GM12878 (cell line): Measurements from ENCODE around the gene GRIK2.

ENCODE experiments used
- BCL3 ChIP-seq: IDR thresholded peaks from 2 replicates; pipeline ENCODE4 v1.6.1; 2011; ENCODE audit warnings: borderline replicate concordance, low read depth, mild to moderate bottlenecking, moderate library complexity, low read length; ENCODE audit not compliant: insufficient read depth, poor library complexity, severe bottlenecking
- E4F1 ChIP-seq: fragments of 450-650 bp; IDR thresholded peaks from 2 replicates; pipeline ENCODE4 v1.6.1; 2018; ENCODE audit warnings: borderline replicate concordance, mild to moderate bottlenecking; ENCODE audit not compliant: partially characterized antibody
- EZH2 ChIP-seq: IDR thresholded peaks from 2 replicates; pipeline ENCODE4 v1.6.1; 2012; ENCODE audit warnings: low read depth, mild to moderate bottlenecking, control low read depth, inconsistent platforms, low read length, borderline replicate concordance; ENCODE audit not compliant: control insufficient read depth
- HDAC2 ChIP-seq: fragments of 200-600 bp; sonication (generic); IDR thresholded peaks from 2 replicates; pipeline ENCODE4 v1.6.1; 2017
- NFYB ChIP-seq: IDR thresholded peaks from 2 replicates; pipeline ENCODE4 v1.6.1; 2011; ENCODE audit warnings: low read depth, mild to moderate bottlenecking, low read length, improper control_type of control experiment, moderate library complexity; ENCODE audit not compliant: insufficient read depth
- PAX8 ChIP-seq: fragments of 450-650 bp; IDR thresholded peaks from 2 replicates; pipeline ENCODE4 v1.6.1; 2017; ENCODE audit warnings: mild to moderate bottlenecking, moderate library complexity
- PBX3 ChIP-seq: IDR thresholded peaks from 2 replicates; pipeline ENCODE4 v1.6.1; 2011; ENCODE audit warnings: mild to moderate bottlenecking, low read depth, low read length, moderate library complexity; ENCODE audit not compliant: insufficient replicate concordance
- ZBTB33 ChIP-seq: fragments of 450-650 bp; IDR thresholded peaks from 2 replicates; pipeline ENCODE4 v1.6.1; 2017; ENCODE audit warnings: mild to moderate bottlenecking

- no peak for TF ChIP-seq ZBTB33
- no peak for TF ChIP-seq PBX3
- TF ChIP-seq HDAC2: no peak
- TF ChIP-seq EZH2: no peak
- no peak for TF ChIP-seq NFYB
- no peak for TF ChIP-seq BCL3
- no peak for TF ChIP-seq E4F1
- TF ChIP-seq PAX8: no peak
Measured at GRCh38 chr6:102051720-102052119, 658.2 kb downstream of the GRIK2 start.
